Ishikawa (cell line): ENCODE measurements around the gene RHCG.
A peak's percentile ranks its signal among the peaks of the same experiment; 100 is the strongest.

Source experiments
- CEBPB ChIP-seq: IDR thresholded peaks from 2 replicates; pipeline ENCODE4 v1.6.1; 2012
- CREB1 ChIP-seq: IDR thresholded peaks from 2 replicates; pipeline ENCODE4 v1.6.1; 2012; ENCODE audit warnings: low read depth
- EGR1 ChIP-seq: IDR thresholded peaks from 2 replicates; pipeline ENCODE4 v1.6.1; 2012
- EP300 ChIP-seq: IDR thresholded peaks from 2 replicates; pipeline ENCODE4 v1.6.1; 2012; ENCODE audit warnings: borderline replicate concordance
- FOXM1 ChIP-seq: IDR thresholded peaks from 2 replicates; pipeline ENCODE4 v1.6.1; 2012; ENCODE audit warnings: low read depth, borderline replicate concordance
- MAX ChIP-seq: IDR thresholded peaks from 2 replicates; pipeline ENCODE4 v1.6.1; 2012
- NFIC ChIP-seq: IDR thresholded peaks from 2 replicates; pipeline ENCODE4 v1.6.1; 2012
- RAD21 ChIP-seq: IDR thresholded peaks from 2 replicates; pipeline ENCODE4 v1.6.1; 2012; ENCODE audit warnings: low read depth
- REST ChIP-seq: IDR thresholded peaks from 2 replicates; pipeline ENCODE4 v1.6.1; 2012; ENCODE audit warnings: low read depth, mild to moderate bottlenecking
- TAF1 ChIP-seq: IDR thresholded peaks from 2 replicates; pipeline ENCODE4 v1.6.1; 2012; ENCODE audit warnings: low read depth, mild to moderate bottlenecking
- TCF12 ChIP-seq: IDR thresholded peaks from 2 replicates; pipeline ENCODE4 v1.6.1; 2012; ENCODE audit warnings: low read depth
- TEAD4 ChIP-seq: IDR thresholded peaks from 2 replicates; pipeline ENCODE4 v1.6.1; 2012
- YY1 ChIP-seq: IDR thresholded peaks from 2 replicates; pipeline ENCODE4 v1.6.1; 2012; ENCODE audit warnings: low read depth
- ZBTB7A ChIP-seq: IDR thresholded peaks from 2 replicates; pipeline ENCODE4 v1.6.1; 2012; ENCODE audit warnings: low read depth
- TF ChIP-seq, protein P1 (sequence below): IDR thresholded peaks from 2 replicates; pipeline ENCODE4 v1.6.1; 2012

Gene RHCG

DNA sequence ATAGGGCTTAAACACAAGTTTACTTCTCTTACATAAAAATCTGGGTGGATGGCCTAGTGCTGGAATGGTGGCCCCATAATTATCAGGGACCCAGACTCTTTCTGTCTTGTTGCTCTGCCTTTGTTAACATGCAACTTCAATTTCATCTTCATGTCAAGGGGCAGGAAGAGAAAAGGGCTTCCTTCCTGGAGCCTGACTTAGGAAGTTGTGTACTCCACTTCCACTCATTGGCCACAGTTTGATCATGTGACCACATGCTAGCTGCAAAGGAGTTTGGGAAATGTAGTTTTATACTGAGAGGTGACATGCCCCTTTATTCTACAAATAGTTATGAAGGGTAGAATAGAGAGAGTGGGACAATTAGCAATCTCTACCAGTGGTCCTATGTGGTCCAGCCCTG, 39.3 kb downstream of the RHCG start:
- TF ChIP-seq, protein P1, sequence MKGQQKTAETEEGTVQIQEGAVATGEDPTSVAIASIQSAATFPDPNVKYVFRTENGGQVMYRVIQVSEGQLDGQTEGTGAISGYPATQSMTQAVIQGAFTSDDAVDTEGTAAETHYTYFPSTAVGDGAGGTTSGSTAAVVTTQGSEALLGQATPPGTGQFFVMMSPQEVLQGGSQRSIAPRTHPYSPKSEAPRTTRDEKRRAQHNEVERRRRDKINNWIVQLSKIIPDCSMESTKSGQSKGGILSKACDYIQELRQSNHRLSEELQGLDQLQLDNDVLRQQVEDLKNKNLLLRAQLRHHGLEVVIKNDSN = peak; percentile 95
- TF ChIP-seq TAF1 (no peak), TEAD4 (no peak)

GRCh38 chr15:89455535-89455934, 40.8 kb downstream of the RHCG start:
- TF ChIP-seq TCF12 = no peak
- TF ChIP-seq ZBTB7A = no peak
- no peak for TF ChIP-seq TAF1
- TF ChIP-seq, protein P1 = no peak
- no peak for TF ChIP-seq REST
- no peak for TF ChIP-seq FOXM1
- no peak for TF ChIP-seq CEBPB
- TF ChIP-seq YY1 = no peak
- no peak for TF ChIP-seq NFIC
- no peak for TF ChIP-seq RAD21
- TF ChIP-seq MAX = no peak
- no peak for TF ChIP-seq TEAD4
- no peak for TF ChIP-seq EGR1
- TF ChIP-seq EP300 = no peak
- no peak for TF ChIP-seq CREB1

DNA sequence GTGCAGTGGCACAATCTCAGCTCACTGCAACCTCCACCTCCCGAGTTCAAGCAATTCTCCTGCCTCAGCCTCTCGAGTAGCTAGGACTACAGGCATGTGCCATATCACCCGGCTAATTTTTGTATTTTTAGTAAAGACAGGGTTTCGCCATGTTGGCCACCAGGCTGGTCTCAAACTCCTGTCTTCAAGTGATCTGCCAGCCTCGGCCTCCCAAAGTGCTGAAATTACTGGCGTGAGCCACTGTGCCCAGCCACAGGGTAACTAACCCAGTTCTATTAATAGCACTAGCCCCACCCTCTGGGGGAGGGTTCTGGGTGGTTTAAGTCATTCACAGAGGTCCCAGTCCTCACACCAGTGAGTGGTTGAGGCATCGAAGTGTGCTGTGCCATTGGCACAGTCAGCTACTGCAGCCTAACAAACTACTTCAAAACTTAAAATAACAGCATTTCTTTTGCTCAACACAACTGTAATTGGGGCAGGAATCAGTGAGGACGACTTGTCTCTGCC, 44.0 kb downstream of the RHCG start:
- TF ChIP-seq NFIC = no peak
- TF ChIP-seq TEAD4 = no peak
- TF ChIP-seq REST = no peak
- TF ChIP-seq FOXM1 = no peak
- TF ChIP-seq TAF1 = no peak
- TF ChIP-seq, protein P1 = no peak
- TF ChIP-seq CEBPB = no peak
- no peak for TF ChIP-seq EP300
- TF ChIP-seq MAX = no peak
- no peak for TF ChIP-seq CREB1
- TF ChIP-seq RAD21 = no peak
- TF ChIP-seq ZBTB7A = no peak
- no peak for TF ChIP-seq EGR1
- TF ChIP-seq YY1 = no peak
- no peak for TF ChIP-seq TCF12

DNA sequence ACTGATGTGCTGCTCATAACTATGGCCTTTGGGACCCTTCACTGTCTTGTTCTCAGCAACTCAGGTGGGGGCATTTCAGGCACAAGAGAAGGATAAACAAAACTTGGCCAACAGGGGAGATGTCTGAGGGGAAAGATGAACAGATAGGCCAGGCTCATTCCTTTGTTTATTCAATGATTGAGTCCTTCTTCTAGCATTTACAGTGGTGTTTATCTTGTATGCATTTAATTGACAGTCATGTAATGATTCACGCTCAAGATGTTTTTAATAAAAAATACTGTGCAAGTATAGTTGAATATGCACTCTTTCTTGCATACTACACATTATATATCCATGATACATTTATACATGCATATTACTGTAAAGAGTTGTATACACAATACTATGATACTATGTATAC, 44.5 kb downstream of the RHCG start:
- TF ChIP-seq EGR1 (no peak), ZBTB7A (no peak), TCF12 (no peak), TEAD4 (no peak), NFIC (no peak), TAF1 (no peak), REST (no peak)
